Skin of body (tissue), 2 donors: ENCODE measurements around the gene SELENOF. TPM values are rescaled to one million over a fixed set of nuclear protein-coding genes. Genes with fewer than 3 reads are reported as not detected.
A peak's percentile ranks its signal among the peaks of the same experiment; 100 is the strongest.
"Not testable (repeated sequence)": the region's sequence is repeated elsewhere in the genome, so short reads cannot be mapped to it uniquely, and the experiment has no call there.

Source experiments
- DNase-seq: peaks from one replicate; lab custom pipeline; 2025; lab: John Stamatoyannopoulos, UW
- total RNA-seq: library from RNA; depleted of rRNA; stranded (reverse); fragments of >200 nt; gene quantifications from one replicate; pipeline ENCODE4 v1.2.3, GENCODE V29; 2014

SELENOF gene
- total RNA-seq, 1 donor from 2014 or later = 144 TPM

DNA sequence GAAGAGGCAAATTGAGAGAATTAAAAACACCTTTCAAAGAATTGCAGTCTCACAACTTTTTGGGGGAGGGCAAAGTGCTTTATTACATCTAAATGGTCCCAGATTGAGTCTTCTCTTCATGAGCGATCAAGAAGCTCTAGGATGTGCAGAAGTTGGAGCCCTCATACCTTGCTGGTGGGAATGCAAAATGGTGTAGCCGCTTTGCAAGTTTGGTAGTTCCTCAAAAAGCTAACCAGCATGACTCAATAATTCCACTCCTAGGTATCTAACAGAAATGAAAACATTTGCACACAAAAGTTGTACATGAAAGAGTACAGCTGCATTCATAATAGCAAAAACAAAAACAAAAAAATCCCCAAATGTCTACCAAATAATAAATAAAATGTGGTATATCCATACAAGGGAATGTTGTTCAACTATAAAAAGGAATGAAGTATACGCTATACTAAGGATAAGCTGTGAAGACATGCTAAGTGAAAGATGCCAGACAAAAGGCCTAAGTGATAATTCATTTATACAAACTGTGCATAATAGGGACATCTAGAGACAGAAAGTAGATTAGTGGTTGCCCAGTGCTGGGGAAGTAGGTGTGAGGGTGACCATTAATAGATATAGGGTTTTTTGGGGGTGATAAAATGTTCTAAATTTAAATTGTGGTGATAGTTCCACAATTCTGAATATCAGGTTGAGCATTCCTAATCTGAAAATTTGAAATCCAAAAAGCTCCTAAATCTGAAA, 55.2 kb downstream of the SELENOF start:
- DNase-seq = no peak

DNA sequence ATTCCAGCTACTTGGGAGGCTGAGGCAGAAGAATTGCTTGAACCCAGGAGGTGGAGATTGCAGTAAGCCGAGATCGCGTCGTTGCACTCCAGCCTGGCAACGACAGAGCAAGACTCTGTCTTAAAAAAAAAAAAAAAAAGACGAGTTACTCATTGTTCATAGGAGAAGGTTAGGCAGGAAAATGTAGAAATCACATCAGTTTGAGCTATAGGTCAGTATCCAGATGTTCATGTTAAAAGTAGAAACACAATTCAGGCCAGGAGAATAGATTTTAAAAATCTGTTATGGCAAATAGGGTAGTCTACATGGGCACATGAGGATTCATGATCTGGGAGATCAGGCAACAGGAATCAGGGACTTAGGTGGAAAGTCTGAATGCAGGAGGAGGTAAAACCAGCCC, 57.7 kb downstream of the SELENOF start:
- no peak for DNase-seq

DNA sequence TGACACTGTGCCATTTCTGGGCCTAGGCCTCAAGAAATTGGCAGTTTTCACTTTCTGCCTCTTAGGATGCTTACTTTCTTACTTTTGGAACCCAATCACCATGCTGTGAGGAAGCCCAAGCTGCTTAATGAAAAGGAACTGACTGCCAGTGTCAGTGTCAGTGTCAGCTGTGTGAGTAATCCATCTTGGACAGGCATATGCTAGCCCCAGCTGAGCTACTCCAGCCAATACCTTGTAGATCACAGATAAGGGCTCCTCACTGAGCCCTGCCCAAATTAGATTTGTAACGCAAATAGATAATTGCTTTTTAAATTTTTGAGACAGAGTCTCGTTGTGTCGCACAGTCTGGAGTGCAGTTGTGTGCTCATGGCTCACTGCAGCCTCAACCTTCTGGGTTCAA, 59.6 kb downstream of the SELENOF start:
- DNase-seq = no peak

DNA sequence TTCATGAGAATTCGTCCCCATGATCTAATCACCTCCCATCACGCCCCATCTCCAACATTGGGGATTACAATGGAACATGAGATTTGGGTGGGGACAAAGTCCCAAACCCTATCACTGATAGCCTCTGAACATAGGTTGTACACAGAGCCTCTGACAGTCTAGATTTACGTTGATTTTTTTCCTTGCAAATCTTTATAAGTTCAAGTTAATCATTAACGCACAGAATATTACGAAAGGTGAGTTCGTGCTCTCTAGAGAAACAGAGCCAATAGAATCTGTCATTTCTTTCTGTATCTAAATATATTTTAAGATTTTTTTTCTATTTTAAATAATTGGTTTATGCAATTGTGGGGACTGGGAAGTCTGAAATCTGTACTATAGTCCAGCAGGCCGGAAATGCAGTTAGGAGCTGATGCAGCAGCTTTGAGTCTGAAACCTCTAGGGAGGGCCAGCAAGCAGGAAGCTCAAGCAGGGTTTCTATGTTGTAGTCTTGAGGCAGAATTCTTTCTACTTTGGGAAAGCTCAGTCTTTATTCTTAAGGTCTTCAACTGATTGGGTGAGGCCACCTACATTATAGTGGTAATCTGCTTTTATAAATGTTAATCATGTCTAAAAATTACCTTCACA, 61.0 kb downstream of the SELENOF start:
- no peak for DNase-seq

DNA sequence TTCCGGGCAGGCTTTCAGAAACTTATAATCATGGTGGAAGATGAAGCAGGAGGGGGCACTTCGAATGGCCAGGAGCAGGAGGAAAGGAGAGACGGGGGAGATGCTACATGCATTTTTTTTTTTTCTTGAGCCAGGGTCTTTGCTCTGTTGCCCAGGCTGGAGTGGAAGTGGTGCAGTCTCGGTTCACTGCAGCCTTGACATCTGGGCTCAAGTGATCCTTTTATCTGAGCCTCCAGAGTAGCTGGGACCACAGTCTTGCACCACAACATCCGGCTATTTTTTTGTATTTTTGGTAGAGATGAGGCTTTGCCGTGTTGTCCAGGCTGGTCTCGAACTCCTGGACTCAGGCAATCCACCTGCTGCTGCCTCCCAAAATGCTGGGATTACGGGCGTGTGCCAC, 61.6 kb downstream of the SELENOF start:
- DNase-seq = no peak

DNA sequence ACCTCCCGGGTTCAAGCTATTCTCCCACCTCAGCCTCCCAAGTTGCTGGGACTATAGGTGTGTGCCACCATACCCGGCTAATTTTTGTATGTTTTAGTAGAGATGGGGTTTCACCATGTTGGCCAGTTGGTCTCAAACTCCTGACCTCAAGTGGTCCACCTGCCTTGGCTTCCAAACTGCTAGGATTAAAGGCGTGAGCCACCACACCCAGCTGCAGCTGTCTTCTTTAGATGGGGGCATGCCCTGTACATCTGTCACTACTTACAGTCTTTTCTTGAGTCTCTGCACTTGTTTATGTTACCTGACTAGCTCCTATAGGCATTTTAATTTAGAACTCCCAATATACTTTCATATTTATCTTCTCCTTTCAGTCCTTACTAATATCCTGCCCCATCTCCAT, 64.2 kb downstream of the SELENOF start:
- no peak for DNase-seq

DNA sequence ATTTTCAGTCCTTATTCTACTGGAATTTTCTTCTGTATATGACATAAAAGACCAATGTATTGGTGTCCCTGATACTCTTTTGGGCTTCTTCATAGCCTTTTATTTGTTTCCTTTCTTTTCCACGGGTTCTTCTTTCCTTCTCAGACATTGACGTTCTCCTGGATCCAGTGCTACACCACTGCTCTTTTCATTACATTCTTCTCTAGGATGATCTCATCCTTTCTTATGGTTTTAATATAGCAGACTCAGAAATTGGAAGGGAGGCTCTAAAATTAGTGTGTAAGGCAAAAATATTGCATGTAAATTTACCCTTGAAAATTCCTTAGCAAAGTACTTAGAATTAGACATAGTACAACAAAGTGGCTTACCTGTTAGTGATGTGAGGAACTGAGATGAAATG, 65.3 kb downstream of the SELENOF start:
- DNase-seq = no peak

DNA sequence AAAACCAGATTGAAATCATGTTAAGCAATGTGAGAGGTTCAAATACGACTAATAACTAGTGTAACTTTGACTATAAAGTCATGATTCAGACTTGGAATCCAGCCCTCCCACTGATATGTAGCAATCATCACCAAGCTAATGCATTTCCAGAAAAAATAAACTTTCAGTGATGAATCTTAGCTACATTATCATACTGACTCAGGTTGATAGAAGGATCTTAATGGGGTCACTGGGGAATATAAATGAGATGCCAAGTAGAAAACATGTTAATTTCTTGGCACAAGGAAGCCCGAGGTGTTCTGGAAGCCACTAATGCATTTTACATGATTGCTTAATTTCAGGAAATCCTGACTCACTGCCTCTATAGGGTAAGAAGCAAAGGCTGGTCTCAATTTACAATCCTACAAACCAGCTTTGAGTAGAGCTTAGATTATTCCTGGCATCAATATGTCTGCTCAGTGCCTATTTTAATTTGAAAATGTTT, 67.7 kb downstream of the SELENOF start:
- DNase-seq = no peak

DNA sequence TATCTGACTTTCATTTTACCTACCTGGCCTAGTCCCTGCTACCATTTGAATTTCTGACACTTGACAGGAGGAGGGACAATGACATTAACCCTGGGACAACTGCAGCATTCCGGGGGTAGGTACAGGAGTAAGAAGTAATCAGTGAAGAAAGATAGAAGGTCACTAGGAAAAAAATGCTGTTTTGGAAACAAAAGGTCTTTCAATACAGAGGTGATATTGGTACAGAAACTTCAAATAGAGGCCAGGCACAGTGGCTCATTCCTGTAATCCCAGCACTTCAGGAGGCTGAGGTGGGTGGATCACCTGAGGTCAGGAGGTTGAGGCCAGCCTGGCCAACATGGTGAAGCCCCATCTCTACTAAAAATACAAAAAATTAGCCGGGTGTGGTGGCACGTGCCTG, 68.4 kb downstream of the SELENOF start:
- DNase-seq = no peak

DNA sequence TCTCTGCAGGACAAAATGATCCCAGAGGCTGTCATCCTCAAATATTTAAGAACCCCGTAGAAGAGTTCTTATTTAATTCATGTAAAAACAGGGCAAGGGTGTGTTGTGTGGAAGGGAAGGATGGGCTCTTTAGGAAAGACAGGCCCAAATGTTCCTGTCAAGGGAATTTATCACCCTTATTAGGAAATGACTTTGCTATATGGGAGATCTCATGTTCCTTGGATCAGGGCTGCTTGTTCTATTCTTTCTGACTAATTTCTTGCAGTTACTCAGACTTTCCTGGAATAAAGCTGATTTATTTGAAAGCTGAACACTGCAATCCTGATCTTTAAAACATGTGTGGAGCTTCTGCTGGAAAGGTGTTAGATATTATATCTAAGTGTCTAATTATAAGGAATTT, 72.8 kb downstream of the SELENOF start:
- DNase-seq = no peak

DNA sequence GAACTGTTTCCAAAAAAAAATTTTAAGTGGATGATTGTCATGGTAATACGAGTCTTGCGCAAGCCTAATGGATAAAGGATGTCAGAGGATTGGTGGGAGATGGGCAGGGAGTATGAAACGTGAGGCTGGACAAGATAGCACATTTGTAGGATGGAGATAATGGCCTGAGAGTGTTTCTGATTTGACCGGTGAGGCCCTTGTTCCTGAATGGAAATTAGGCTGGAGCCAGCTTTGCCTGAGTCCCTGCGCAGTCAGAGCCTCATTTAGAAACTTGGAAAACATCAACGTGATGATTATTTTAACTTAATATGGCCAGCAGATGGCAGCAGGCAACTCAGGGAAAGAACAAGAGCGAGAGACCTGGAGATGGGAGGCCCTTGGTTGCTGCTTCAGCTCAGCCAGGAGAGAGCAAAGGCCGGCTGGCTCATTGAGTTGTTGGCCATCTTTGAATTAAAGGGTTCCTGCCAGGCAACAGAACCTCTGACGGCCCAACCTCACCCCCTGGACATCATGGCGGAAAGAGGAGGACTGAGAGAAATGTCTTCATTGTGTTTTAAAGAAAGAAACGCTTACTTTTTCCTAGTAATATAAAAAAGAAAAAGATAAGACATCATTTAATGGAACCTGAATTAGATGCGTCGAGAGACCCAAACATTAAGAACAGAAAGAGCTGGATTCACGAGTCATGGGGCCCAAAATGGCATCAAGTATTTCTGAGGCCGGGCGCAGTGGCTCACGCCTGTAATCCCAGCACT, 80.3 kb downstream of the SELENOF start:
- DNase-seq = peak; percentile 68

DNA sequence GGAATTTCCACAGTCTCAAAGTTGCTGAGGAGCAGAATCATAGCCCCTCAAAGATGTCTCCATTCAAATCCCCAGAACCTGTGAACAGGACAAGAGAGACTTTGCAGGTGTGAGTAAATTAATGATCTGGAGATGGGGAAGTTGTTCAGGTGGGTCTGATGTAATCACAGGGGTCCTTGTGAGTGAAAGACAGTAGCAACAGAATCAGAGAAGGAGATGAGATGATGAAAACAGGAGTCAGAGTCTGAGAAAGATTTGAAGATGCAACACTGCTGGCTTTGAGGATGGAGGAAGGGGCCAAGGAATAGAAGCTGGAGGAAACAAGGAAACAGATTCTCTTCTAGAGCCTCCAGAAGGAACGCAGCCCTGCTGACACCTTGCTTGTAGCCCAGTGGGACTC, 81.5 kb downstream of the SELENOF start:
- no peak for DNase-seq

DNA sequence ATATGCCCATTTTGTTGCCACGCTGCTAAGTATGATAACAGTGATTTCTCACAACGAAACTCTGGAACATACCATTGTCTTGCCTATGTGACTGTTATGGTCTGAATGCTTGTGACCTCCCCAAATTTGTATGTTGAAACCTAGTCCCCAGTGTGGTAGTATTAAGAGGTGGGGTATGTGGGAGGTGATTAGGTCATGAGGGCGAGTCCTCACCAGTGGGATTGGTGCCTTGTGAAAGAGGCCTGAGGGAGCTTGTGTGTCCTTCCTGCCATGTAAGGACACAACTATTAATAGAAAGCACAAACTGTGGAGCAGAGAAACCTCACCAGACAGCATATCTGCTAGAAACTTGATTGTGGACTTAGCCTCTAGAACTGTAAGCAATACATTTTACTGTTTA, 84.6 kb downstream of the SELENOF start:
- DNase-seq = no peak

DNA sequence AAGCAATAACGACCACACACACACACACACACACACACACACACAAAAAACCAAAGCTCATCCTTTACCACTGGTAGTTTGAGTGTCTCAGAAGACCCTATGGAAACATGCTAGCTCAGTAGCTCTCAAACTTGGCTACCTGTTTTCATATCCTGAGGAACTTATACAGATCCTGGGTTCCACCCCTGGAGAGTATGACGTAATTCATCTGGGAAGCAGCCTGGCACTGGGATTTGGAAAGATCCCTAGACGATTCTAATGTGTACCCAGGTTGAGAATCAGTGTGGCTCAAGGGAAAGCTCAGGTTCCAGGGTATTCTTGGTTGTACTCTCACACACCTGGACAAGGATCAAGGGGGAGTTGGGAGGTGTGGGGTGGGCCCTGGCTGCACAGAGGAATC, 85.9 kb downstream of the SELENOF start:
- DNase-seq = no peak

DNA sequence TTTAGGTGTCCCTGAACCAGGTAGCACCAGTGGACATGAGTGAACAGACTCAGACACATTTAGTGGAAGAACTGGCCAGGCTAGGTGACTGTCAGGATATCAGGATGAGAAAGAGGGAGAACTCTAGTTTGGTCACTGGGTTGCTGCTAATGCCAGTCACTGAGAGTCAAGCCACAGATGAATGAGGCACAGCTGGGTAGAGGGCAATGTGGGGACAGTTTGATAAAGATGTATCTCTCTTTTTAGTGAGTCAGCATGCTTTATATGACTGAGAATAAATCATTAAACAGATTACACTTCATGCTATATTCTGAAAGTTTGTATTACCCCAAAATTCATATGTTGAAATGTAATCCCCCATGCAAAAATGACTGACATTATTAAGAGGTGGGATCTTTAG, 87.1 kb downstream of the SELENOF start:
- DNase-seq = no peak

DNA sequence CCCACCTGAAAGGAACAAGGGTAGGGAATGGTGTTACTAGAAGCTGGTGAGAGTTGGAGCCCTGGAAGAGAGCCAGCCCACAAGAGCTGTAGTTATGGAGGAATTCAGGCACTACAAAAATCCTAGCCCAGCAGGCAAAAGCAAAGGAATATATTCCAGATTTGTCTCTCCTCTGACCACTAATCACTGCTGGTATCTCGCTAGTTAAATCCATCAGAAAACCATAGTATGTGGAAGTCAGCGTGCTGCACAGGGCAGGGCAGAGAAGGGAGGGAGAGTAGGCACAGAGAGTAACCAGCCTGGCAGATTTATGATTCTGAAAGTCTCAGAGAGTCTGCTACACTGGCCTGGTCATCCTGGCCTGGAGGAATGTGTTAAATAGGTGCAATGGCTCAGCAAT, 88.6 kb downstream of the SELENOF start:
- no peak for DNase-seq

DNA sequence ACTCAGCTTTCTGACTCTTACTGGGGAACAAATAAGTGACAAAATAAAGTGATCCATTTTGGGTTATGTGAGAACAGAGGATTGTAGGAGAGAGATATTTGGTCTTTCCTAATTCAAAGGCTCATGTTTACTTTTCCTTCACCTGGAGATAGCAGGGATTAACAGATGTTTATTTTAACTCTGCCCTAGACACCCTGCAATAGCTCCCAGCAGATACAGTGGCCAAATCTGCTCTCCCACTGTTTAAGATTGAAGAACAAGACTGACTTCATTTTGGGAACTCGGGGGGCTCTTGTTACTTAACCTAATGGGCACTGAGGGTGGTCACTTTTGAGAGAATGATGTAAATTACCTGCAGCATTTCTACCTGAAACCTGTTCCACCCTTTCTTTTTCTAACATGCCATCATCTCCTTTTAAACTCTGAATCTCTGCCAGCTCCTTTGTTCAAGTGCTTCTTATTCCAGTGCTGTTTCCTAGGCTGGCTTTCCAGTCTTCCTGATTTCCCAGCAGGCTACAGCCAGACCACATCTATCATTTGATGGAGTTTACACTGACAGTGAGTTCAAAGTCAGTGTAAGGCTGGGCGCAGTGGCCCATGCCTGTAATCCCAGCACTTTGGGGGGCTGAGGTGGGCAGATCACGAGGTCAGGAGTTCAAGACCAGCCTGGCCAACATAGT, 90.0 kb downstream of the SELENOF start:
- DNase-seq = no peak

DNA sequence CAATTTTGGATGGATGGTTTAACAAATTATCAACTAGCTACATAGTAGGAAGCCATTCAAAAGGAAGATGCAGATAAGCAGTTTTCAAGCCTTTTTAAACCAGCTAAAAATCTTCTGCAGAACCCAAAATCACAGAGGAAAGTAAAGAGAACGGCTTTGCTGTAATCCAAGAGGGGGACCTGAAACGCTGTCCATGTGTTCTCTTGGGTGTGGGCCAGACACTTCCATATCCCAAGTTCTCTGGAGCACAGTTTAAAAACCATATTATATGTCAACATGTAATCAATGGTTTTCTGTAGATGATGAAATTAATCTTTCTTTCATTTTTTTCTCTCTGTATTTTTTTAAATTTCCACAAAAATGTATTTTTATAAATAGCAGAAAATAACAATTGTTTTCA, 90.5 kb downstream of the SELENOF start:
- DNase-seq = no peak

DNA sequence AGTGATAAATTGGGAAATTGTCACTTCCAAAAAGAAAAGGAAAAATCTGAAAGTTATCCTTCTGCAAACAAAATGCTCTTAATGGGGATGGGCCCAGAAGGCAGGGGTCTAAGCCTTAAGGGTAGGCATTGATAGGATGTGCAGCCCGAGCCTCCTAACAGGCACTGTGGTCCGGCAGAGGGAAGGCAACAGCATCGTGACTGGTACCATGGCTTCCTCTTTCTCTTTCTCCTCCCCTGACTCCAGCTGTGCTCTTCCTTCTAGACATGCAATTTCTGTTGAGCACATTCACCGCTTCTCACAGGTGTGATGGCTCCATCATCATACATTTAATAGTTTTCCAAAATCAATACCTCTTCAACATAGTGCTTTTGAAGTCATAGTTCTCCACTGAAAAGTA, 91.5 kb downstream of the SELENOF start:
- DNase-seq = no peak

DNA sequence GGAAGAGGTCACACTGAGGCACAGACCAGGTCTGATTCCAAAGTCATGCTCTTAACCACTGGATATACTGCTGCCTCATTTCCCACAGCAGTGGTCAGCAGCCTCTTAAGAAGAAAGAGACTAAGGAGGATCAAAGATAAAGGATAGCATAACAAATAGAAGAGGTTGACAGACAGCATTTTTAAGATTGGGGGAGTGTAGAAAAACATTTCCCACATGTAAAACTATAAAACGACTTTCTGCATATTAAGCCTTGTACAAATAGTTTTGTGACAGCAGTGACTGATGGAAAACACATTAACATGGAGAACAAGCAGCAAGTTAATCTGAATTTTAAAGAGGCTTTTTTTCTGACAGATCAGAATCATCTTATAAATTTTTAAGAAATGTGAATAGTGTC, 92.0 kb downstream of the SELENOF start:
- no peak for DNase-seq

DNA sequence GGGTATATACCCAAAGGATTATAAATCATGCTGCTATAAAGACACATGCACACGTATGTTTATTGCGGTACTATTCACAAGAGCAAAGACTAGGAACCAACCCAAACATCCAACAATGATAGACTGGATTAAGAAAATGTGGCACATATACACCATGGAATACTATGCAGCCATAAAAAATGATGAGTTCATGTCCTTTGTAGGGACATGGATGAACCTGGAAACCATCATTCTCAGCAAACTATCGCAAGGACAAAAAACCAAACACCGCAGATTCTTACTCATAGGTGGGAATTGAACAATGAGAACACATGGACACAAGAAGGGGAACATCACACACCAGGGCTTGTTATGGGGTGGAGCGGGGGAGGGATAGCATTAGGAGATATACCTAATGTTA, 94.0 kb downstream of the SELENOF start:
- not testable (repeated sequence) for DNase-seq

DNA sequence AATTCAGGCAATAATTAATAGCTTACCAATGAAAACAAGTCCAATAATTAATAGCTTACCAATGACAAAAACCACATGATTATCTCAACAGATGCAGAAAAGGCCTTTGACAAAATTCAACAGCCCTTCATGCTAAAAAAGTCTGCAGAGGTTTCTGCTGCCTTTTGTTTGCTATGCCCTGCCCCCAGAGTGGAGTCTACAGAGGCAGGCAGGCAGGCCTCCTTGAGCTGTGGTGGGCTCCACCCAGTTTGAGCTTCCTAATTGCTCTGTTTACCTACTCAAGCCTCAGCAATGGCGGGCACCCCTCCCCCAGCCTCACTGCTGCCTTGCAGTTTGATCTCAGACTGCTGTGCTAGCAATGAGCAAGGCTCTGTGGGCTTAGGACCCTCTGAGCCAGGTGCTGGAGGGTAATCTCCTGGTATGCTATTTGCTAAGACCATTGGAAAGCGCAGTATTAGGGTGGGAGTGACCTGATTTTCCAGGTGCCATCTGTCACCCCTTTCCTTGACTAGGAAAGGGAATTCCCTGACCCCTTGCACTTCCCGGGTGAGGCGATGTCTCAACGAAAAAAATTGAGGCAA, 96.6 kb downstream of the SELENOF start:
- not testable (repeated sequence) for DNase-seq
